ENCODE results near the gene RAPH1.

- no peak for TF ChIP-seq CTCF (IDR thresholded peaks at IDR 0.05; ENCODE audit: insufficient read depth, low read depth, low read length)
- no peak for TF ChIP-seq EZH2 (IDR thresholded peaks at IDR 0.05; ENCODE audit: insufficient read depth, low read length)
Measured at GRCh38 chr2:203567691-203568090, 32.6 kb upstream of the RAPH1 start.
